Coronary artery (tissue), 2 donors: ENCODE measurements around the gene MBD1.
"Not testable (repeated sequence)": the region's sequence is repeated elsewhere in the genome, so short reads cannot be mapped to it uniquely, and the experiment has no call there.

Source experiments
- DNase-seq: peaks from one replicate; pipeline ENCODE4 v3.0.0-alpha.2; 2017; ENCODE audit warnings: low spot score
- H3K27ac ChIP-seq, 2 donors: fragments of 200-600 bp; sonication (generic); one replicate each; pipeline ENCODE4 v1.5.1; 2016 to 2019
- H3K4me3 ChIP-seq: fragments of 200-600 bp; sonication (generic); 2 replicates; pipeline ENCODE4 v1.5.1; 2016; ENCODE audit warnings: mild to moderate bottlenecking, moderate library complexity
- CTCF ChIP-seq: fragments of 200-600 bp; sonication (generic); IDR thresholded peaks from one replicate; pipeline ENCODE4 v1.5.1; 2019; ENCODE audit warnings: antibody characterized with exemption

Gene MBD1

GRCh38 chr18:50289108-50289443 lies 7.8 kb upstream of the MBD1 start:
- no peak overlapping the region for H3K4me3 ChIP-seq
- H3K27ac ChIP-seq = no peak overlapping the region
- no peak for DNase-seq
- no peak for TF ChIP-seq CTCF

- Histone ChIP-seq H3K4me3 (peak overlapping the region; percentile 77), H3K27ac (peak overlapping the region; percentile 81 to 93)
- DNase-seq = not testable (repeated sequence)
Observed at GRCh38 chr18:50288348-50289107, 7.2 kb upstream of the MBD1 start.

- H3K27ac ChIP-seq = peak within 1 kb of the TSS; percentile 81 to 93
- peak within 1 kb of the TSS; percentile 77 for H3K4me3 ChIP-seq
- DNase-seq = peak; percentile 98
- TF ChIP-seq CTCF = no peak
Observed at GRCh38 chr18:50287441-50288347, 6.4 kb upstream of the MBD1 start, which contains the start of gene CXXC1. TSS of gene CXXC1 (minus strand) at chr18:50287692. CDS start at chr18:50287589, 103 bp downstream.

GRCh38 chr18:50287028-50287440 lies 5.7 kb upstream of the MBD1 start:
- no peak for DNase-seq
- H3K27ac ChIP-seq = peak overlapping the region; percentile 81 to 93
- H3K4me3 ChIP-seq = peak overlapping the region; percentile 77
- no peak for TF ChIP-seq CTCF

- no peak for DNase-seq
- H3K27ac ChIP-seq = peak overlapping the region; percentile 81 to 93
- TF ChIP-seq CTCF = no peak
- peak overlapping the region; percentile 77 for H3K4me3 ChIP-seq
Observed at GRCh38 chr18:50286391-50287027, 5.2 kb upstream of the MBD1 start.

- Histone ChIP-seq H3K4me3 (no peak overlapping the region), H3K27ac (no peak overlapping the region)
- no peak for DNase-seq
- TF ChIP-seq CTCF = no peak
Observed at GRCh38 chr18:50285631-50286321, 4.5 kb upstream of the MBD1 start.

- DNase-seq = no peak
- Histone ChIP-seq H3K27ac (no peak overlapping the region), H3K4me3 (no peak overlapping the region)
- TF ChIP-seq CTCF = no peak
Observed at GRCh38 chr18:50285071-50285470, 3.7 kb upstream of the MBD1 start.
